ENCODE measurements around the gene FTHL17.

The FTHL17 gene

DNA sequence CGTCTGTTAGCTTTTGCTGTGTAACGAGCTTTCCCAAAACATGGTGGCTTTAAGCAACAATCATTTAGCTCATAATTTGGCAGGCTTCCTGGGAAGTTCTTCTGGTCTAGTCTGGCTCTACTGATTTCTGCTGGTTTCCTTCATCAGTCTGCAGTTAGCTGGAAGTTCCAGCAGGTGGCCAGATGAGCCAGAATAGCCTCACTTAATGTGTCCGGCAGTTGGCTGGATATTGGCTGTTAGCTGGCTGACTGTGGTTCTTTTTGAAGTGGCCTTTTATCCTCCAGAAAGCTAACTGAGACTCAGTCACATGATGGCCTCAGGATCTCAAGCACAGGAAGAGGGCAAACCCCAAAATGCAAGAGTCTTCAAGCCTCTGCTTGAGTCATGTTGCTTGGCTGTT is 34.9 kb downstream of the FTHL17 start:
- DNase-seq, result peak; percentile 53

GRCh38 chrX:31027351-31027750 is 44.5 kb downstream of the FTHL17 start:
- DNase-seq, result no peak

DNA sequence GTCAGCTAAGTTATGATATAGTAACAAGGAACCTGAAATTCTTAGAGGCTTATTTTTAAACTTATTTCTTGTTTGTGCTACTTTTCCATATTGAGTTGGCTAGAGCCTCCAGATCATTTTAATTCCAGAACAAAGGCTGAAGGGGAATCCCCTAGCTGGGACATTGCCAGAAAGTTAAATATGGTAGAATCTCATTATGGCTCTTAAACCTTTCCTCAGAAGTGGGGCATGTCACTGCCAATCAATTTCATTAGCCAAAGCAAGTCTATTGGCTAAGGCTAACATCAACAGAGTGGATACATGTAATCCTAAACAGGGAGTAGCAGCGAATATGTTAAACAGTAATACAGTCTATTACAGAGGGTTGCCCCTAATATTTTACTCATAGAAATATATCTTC is 47.0 kb downstream of the FTHL17 start:
- DNase-seq, result no peak

DNA sequence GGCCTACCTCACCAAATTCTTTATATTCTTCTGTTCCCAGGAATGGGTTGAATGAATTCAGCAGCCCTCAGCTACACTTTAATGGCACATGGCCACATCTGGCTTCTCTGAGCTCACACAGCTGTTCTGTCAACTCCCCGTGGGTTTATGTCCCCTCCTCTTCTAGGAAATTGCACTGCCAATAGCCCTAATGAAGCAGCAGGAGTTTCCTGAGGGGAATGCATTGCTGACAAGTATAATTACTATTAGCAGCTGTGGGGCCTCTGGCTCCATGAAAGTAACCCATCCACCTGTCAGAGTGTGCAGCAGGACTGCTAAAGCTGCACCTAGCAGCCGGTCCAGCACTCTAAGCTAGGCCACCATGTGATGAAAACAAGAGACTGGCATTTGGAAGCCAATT is 50.3 kb downstream of the FTHL17 start:
- peak; percentile 31 for DNase-seq
